ENCODE results near the gene DNAJB14.
A peak's percentile ranks its signal among the peaks of the same experiment; 100 is the strongest.

Gene DNAJB14

DNA sequence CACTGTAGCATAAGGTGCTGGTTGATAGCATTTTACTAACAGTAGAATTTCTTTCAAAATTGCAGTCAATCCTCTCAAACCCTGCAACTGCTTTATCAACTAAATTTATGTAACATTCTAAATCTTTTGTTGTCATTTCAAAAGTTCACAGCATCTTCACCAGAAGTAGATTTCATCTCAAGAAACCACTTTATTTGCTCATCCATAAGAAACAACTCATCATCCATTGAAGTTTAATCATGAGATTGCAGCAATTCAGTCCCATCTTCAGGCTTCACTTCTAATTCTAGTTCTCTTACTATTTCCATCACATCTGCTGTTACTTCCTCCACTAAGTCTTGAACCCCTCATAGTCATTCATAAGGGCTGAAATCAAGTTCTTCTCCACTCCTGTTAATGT is 73.8 kb downstream of the DNAJB14 start:
- no peak for DNase-seq

DNA sequence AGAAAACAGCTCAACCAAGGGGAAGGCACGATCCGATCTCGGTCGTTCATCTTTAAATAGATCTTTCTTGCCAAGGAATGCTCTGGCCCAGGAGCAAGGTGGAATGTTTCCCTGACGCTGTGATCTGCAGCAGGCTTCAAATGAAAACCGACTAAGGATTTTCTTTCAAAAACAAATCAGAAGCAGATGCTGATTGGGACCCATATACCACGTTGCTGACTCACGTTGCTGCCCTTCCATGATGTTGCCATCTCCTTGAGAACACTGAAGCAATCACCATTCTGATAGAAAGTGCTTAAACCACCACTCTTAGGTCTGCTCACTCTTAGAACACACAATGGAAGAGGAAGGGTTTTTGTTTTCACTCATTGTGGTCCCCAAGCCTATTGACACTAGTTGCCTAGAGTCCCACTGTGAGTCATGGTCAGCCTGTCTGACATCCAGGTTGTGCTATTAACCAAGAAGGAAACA is 78.3 kb downstream of the DNAJB14 start:
- no peak for DNase-seq

DNA sequence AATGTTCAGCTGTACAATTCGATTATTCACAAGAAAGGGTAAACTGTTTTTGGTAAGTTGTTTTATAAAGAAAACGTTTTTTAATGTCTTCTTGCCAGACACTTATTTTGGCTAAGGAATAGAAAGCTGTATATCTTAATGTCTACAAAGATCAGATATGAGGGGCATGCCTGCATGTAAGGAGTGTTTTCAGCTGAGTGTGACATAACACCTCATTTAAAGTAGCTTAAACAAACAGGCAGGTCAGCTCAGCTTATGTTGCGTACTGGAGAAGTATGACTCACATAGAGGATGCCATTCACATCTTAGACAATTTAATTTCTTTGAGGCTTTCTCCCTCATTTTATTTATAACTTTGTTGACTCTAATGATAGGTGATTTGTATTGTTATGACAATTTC is 82.6 kb downstream of the DNAJB14 start:
- DNase-seq = no peak

DNA sequence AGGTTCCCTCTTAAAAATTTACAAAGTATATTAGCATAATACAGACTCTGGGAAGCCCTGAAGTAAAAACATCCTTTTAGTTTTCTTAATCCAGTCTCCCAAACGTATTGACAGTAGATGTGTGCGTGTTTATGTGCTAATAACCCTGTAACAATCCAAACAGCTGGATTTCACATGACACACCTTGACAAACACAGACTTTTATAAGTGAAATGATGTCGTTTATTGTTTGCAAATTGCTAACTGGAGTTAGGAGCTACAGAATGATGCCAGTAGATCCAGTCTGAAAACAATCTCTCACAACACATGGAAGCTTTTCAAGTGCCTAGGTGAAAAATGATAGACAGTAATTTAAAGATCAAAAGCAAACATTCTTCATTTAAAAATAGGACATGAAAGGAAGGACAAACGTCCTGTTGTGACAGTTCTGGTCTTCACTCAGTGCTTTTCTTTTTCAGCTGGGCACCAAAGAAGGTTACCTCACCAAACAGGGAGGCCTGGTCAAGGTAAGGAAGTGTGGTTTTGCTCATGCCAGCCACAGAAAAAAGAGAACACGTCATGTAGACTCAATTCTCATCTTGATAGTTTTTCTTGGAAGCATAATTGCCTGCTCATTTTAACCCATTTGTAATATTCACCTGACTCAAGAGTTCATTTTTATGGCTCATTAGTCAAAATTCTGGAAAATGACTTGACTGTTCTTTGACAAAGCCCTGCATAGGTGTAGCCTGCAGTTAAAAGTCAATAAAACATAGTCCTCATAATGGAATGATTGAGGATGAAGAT is 85.1 kb downstream of the DNAJB14 start:
- DNase-seq = no peak

DNA sequence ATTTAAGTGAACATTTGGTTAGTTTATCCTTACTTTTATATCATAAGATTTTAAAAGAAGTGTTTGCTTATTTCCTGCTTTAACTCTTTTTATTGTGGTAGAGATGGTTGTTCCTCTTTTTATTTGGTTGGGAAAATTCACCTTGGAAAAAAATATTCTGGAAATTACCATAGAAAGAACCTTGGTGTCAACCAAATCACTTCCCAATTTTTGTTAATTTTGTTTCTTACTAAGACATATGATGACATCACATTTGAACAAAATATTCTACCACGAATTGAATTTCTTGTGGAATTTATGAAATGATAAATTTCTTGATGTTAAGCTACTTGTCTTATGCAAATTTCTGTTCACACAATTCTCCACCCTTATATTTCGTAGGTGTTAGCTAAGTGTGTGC is 85.9 kb downstream of the DNAJB14 start:
- no peak for DNase-seq

DNA sequence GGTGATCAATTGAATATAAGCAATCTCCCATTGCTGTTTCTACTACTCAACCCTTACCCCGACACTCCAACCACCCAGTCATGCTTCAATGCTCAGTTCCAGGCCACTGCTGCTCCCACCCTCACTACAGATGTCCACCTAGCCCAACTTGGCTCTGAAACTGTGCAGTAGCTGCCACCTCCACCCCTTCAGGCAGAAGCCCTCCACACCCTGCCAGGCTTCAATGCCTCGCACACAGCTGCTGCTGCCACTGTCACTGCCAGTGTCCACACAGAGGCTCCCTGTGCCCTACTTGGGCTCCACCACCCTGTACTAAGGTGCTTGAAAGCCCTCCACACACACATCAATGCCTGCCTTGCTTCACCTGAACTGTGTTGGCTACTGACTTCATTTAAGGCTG is 86.8 kb downstream of the DNAJB14 start:
- no peak for DNase-seq

DNA sequence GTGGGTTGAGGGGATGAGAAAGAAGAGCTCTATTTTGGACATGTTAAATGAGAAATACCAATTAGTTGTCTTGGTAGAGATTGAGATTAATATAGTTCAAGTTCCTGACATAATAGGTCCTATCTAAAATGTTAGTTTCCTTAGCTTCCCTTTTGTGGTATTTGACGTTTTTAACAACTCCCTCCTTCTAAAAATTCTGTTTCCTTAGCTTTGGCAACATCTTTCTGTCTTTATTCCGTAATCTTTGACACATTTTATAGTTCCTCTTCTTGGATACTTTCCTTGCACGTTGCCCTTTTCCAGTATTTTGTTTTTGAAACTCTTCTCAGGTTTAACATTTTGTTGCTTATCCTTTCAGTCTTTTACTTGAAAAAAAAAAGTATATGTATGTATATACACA is 89.1 kb downstream of the DNAJB14 start:
- DNase-seq = no peak

DNA sequence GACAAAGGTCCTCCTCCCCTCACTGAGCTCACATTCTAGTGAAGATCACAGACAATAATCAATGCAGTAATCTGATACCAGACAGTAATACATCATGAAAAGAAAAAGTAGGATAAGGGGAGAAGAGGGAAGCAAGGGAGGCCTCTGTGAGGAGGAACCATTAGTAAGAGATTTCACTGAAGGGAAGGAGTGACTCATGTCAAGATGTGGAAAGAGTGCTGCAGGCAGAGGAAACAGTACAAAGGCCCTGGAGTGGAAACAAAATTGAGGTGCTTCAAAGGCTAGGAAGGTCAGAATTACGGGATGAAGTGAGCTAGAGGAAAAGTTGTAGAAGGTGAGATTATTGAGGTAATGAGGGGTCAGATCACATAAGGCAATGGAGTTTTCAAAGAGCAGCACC is 90.3 kb downstream of the DNAJB14 start:
- DNase-seq = no peak

DNA sequence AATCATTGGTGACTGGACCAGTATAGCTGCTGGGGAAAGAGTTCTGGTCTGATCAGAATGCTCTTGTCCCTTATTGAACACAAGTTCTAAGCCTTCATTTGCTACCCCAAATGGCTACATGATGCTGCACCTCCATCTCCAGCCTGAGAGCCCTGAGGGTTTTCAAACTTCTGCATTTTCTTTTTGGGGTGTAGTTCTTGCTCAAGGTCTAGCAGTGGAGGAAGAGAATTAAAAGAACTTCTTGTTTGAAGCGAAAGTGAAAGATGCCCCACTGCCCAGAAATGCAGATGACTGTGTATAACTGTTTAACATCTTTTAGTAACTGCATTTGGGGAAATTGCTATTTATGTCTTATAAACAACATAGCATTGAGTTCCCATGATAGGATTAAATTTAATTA is 90.7 kb downstream of the DNAJB14 start:
- DNase-seq = peak in 2 of 58 donors; percentile 3 to 11

DNA sequence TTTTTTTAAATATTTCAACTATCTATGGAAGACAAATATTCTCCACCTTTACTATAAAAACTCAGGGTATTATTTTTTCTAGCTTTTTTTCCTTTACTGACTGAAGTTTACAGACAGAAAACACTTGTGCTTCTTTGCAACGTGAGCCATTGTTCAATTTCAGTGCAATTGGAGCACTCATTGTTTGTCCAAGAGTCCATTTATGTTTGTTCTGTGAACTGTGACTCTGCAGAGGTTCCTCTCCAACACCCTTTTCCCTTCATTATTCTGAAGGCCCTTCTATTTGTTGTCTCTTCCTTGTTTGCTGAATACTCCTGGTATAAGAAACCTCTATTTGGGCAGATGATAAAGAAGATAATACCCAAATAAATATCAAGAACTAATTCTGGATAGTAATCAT is 92.4 kb downstream of the DNAJB14 start:
- DNase-seq = no peak

DNA sequence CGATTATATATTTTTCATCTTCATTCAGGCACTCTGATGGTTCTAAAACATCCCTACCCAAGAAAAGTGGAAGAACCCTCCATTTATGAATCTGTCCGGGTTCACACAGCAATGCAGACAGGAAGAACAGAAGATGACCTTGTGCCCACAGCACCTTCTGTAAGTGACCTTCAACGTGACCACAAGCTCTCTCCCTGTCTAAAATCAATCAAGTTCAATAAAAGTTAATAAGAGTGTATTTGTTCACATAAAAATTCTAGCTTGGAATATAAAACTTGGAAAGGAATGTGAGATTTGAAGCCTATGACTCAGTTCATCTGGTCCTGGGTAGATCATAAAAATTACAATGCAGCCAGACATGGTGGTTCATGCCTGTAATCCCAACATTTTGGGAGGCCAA is 93.2 kb downstream of the DNAJB14 start:
- no peak for DNase-seq

DNA sequence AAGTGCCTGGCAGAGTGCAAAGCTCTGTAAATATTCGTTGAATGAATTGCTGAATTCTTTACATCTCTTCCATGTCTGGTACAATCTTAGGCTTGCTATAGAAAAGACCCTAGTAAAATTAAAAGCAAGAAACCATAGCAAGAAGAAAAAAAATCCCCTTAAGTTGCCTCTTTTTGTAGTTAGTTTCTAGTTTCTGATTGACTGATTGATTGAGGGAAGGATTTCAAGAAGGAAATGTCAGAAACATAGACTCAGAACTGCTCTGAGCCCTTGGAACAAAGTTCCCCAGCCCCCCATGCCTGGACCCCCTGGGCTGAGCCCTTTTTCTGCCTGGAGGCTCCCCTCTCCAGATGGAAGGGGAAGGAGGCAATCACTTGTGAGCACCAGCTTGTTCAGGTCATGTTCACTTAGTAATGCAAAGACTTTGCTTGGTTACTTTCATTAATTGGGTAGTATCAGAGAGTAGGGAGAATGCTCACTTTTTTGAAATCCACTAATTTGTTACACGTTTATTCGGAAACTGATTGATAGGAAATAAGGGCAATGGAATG is 94.1 kb downstream of the DNAJB14 start:
- no peak for DNase-seq

DNA sequence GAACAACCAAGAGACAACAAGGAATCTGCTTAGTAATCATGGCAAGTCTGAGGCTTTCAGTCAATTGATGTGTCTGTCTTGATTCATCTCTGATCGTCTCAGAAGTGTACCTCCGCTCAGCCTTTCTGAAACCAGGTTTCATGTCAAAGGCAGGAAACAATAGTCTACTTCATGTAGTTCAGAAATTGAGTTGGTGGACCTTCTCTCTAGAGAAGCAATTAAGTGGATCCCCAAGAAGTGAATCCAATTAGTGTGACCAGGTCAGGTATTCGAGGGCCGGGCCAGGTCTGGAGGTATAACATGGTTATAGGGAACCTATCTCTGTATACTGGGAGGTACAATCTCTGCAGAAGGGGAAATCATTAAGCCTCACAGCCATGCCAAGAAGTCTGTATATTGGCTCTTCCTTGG is 97.8 kb downstream of the DNAJB14 start:
- no peak for DNase-seq

DNA sequence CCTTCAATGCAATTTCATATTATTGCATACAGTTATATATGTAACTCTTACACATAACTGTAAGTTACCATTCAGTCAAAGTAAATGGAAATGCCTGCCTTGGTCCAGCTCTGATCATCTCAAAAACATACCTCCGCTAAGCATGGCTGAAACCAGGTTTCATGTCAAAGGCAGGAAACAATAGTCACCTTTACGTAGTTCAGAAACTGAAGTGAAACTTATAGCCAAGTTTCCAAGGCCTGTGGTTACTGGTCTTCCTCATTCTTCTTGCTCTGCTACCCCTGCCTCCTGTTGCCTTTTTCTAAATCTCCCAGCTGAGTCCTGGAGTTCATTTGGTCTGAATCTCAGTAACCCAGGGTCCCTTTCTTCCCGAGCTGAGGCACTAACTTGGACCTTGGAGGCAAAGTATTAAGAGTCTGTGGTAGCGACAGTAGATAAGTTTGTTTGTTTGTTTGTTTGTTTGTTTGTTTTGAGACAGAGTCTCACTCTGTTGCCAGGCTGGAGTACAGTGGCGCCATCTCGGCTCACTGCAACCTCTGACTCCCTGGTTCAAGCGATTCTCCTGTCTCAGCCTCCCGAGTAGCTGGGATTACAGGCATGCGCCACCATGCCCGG is 98.9 kb downstream of the DNAJB14 start:
- no peak for DNase-seq

DNA sequence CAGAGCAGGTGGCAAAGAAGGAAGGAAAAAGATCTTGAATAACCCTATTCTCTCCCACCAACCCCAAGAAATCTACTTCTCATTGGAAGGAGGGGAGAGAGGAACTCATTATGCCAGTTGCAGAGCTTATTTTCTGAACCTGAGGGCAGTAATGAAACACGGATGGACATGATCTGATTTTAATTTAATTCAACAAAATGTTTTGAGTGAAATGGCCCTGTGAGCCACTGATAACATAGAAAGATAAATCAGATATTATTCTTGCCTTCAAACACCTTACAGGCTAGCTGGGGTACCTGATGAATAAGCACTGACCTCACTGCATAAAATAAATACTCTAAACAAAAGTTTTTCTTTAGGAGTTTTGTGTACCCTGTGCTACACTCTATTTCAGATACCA is 99.5 kb downstream of the DNAJB14 start:
- no peak for DNase-seq
